GM13977 (cell line): ENCODE results near the gene PSME1.

ENCODE experiments used
- DNase-seq: peaks from one replicate; pipeline ENCODE4 v3.0.0; 2012; ENCODE audit warnings: low spot score
- CTCF ChIP-seq: IDR thresholded peaks from 2 replicates; pipeline ENCODE4 v1.5.1; 2012; ENCODE audit warnings: mild to moderate bottlenecking, control low read depth; ENCODE audit not compliant: insufficient read depth; ENCODE audit errors: extremely low read depth, missing control alignments
- in situ Hi-C: fragments of 300-500 bp; cut with MboI; formaldehyde crosslinking; loops from one replicate; pipeline ENCODE4 v1.12.0; 2022; ENCODE audit warnings: low sequenced_read_pairs, low pct_unique_long_range_greater_than_20kb, mixed read lengths, inconsistent platforms; ENCODE audit not compliant: unreplicated experiment

Gene PSME1

DNA sequence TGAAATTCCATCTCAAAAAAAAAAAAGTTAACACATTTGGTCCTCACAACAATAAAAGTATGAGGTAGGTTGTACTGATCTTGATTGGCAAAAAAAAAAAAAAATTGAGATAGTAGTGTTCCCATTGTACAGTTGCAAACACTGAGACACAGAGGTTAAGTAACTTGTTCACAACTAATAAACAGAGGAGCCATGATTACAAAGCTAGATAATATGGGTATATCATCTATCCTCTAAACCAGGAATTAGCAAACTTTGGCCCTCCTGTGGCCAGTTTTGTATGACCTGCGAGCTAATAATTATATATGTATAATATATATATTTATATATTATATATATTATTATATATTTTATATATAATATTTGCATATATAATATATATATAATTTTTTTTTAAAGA is 2.3 kb upstream of the PSME1 start:
- no peak for TF ChIP-seq CTCF
- in situ Hi-C loops = no loop called here
- DNase-seq = no peak

DNA sequence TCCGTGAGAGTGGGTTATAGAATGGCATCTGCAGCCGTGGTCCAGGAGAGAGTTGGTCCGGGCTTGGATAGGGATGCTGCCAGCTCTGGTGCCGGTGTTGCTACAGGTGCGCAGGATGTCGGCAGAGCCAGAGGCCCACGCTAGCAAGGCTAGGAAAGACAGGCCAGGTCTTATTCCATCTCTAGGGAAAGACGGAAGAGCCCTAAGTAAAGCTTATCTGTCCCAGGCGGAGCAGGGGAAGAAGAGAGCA is 485 bp upstream of the PSME1 start:
- in situ Hi-C loops = no loop called here
- no peak for DNase-seq
- TF ChIP-seq CTCF = no peak

DNA sequence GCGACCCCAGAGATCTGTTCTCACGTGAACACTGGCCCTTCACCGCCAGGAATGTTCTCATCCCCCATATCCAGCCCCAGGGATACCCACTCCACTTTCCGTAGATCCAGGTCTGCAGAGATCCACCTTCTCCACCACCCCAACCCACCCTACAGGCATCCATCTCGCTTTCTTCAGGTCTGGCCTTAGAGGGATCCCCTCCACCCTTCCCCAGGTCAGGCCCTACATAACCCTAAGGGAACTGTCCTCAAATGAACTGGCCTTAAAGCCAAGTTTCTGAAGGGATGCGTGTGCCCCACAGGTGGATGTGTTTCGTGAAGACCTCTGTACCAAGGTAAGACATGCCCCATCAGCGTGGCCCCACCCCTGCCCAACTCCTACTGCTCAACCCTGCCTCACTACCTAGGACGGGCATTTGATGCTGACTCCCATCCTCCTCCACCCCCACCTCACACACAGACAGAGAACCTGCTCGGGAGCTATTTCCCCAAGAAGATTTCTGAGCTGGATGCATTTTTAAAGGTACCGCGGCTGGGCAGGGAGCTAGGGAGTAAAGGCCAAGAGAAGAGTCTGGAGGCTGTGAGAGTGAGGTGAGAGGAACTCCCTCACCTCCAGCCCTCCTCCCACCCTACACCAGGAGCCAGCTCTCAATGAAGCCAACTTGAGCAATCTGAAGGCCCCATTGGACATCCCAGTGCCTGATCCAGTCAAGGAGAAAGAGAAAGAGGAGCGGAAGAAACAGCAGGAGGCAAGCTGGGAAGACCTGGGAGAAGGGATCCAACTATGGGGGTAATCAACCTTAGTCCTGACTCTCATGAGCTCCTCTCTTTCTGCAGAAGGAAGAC is 912 bp downstream of the PSME1 start:
- in situ Hi-C loops = no loop called here
- no peak for DNase-seq
- no peak for TF ChIP-seq CTCF

- in situ Hi-C loops = no loop called here
- DNase-seq = no peak
- no peak for TF ChIP-seq CTCF
These were observed 1.8 kb downstream of the PSME1 start for GRCh38 chr14:24137529-24138395.

DNA sequence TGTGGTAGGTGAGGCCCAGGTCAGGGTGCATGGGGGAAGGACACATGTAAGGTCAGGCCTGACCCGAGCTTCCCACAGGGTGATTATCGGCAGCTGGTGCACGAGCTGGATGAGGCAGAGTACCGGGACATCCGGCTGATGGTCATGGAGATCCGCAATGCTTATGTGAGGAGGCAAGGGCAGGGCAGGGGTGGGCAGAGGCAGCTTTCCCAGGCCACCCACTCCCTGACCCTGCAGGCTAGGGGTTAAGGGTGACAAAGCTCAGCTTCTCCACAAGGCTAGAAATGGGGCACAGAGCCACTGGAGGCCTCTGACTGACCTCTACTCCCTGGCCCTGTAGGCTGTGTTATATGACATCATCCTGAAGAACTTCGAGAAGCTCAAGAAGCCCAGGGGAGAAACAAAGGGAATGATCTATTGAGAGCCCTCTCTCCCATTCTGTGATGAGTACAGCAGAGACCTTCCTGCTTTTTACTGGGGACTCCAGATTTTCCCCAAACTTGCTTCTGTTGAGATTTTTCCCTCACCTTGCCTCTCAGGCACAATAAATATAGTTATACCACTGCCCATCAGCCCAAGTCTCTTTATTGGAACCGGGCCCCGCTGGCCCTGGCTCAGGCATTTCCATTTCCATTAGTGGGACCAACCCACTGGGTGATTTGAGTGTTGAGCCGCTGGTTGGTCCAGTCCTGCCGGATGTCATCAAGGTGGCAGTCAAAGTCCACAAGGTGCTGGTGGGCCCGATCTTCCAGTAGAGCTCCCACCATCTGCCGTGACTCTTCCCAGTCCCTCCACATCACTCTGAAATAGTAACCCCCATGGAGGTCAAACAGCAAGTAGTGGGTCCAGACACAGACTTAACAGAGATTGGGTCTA is 2.6 kb downstream of the PSME1 start:
- in situ Hi-C loops = no loop called here
- TF ChIP-seq CTCF = no peak
- DNase-seq = no peak

DNA sequence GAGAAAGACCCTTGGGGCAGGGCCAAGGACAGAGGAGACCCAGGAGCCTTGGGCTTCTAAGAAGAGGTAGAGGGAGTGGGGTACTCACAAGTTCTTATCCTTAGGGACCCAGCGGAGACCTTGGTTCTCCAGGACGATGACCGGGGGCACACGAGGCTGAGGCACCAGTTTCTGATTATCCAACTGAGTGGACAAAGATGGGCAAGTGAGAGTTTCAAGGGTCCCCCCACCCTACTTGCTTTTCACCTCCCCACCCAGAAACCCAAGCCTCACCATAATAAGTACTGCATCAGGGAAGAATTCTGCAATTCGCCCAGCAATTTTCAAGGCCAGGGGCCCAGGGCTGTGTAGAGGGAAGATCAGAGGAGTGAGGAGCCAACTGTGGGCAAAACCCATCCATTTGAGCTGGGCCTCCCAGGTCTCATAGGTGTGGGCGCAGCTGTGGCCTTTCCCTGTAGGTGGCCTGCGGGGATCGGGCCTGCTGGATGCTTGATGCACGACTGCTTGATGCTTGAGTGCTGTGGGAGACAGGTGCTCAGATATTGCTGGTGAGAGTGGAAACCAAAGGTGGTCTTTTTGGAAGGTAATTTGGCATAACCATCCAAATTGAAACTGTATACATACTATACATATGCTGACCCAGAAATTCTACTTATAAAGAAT is 3.4 kb downstream of the PSME1 start:
- DNase-seq = no peak
- in situ Hi-C loops = no loop called here
- TF ChIP-seq CTCF = no peak
